Left renal cortex interstitium (tissue), 4 donors: Measurements from ENCODE around the gene ASGR2. TPM values are rescaled to one million over a fixed set of nuclear protein-coding genes. Genes with fewer than 3 reads are reported as not detected.

Experiments
- DNase-seq, 4 donors: peaks; one replicate each; pipeline ENCODE4 v3.0.0-alpha.2; 2013; ENCODE audit warnings: low read depth in 4 of 4, low spot score in 2 of 4, missing footprints in 1 of 4
- polyA plus RNA-seq, 4 donors: library from polyadenylated mRNA; unstranded; fragments of 120-200 nt; gene quantifications; one replicate each; pipeline ENCODE4 v1.2.1, GENCODE V29; 2013; ENCODE audit not compliant: insufficient read length in 4 of 4

The ASGR2 gene
- polyA plus RNA-seq, 4 donors = 1.1 to 3.2 (median 1.7) TPM

DNA sequence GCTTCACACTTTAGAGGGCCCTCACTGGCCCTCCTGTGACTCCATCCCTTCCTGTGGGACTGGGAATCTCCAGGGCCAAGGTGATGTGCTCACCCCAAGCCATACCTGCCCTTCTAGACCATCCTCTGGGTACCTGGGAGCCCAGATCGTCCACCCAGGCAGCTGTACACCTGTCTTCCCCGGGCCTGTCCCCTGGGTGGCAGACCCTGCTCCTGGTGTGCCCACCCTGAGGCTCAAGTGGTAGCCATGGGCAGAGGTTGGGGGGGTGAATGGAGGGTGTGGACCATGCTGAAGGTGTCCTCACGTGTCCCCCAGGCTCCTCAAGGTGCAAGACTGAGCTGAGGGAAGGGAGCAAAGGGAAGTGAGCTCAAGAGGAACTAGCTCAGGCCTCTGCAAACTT is 43.9 kb downstream of the ASGR2 start:
- no peak for DNase-seq

GRCh38 chr17:7068268-7068667 is 46.4 kb downstream of the ASGR2 start:
- DNase-seq = no peak

GRCh38 chr17:7067198-7067597 is 47.4 kb downstream of the ASGR2 start:
- no peak for DNase-seq

GRCh38 chr17:7064261-7064660 is 50.4 kb downstream of the ASGR2 start:
- no peak for DNase-seq

GRCh38 chr17:7063518-7064094 is 51.0 kb downstream of the ASGR2 start:
- no peak for DNase-seq

GRCh38 chr17:7060165-7060891 is 54.3 kb downstream of the ASGR2 start:
- DNase-seq = no peak

DNA sequence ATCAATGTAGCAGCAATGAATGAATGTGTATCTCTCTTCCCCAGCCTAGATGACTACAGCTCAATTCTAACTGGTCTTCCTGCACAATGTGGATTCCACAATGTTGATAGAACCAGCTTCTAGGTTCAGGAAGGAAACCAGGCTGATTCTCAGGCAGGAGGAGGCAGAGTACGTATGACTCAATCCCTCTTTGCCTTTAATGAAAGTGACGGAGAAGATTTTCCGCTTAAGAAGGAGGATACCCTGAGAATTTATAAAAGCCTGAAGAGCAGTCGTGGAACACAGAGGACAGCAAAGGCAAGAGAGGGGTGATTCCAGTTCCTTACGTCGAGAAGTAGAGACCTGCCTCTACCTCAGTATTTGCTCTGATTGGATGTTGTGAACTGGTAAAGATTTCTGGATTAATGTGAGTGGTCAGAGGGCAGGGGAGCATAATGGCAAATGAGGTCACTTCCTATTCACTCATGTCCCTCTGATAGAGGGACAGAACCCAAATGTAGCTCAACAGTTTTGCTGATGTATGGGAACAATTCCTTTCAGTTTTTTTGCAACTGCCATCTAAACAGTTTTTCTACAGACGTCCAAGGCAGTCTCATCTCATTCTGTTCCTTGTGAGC is 55.7 kb downstream of the ASGR2 start:
- DNase-seq = no peak

DNA sequence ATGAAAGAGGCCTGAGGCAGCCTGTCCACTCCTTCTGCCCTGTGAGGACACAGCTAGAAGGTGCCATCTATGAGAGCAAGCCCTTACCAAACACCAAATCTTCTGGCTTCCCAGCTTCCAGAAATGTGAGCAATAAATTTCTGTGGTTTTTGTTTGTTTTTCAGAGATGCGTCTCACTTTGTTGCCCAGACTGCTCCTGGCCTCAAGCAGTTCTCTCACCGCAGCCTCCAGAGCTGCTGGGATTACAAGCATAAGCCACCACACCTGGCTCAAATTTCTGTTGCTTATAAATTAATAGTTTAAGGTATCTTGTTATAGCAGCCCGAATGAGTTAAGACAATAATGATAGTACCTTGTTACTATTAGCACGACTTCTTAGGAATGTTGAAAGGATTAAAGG is 58.2 kb downstream of the ASGR2 start:
- no peak for DNase-seq

Other genes with a start within 250 kb of the ASGR2 start
- gene ALOX12, start 118.8 kb downstream of the ASGR2 start, polyA plus RNA-seq = 1 to 10 TPM; 1.5 to 3.8 (median 2.7) TPM
- 100 to 1,000 TPM; 160 to 224 (median 185) TPM for gene RNASEK, start 102.2 kb downstream of the ASGR2 start, polyA plus RNA-seq
- gene BCL6B, start 91.8 kb downstream of the ASGR2 start, polyA plus RNA-seq = 10 to 100 TPM; 21.3 to 27.0 (median 24.7) TPM
- 1 to 10 TPM; 2.9 to 4.8 (median 3.5) TPM for gene SLC16A13, start 78.8 kb downstream of the ASGR2 start, polyA plus RNA-seq
- under 1 TPM; 0.31 to 0.71 (median 0.49) TPM for gene SLC16A11, start 70.7 kb downstream of the ASGR2 start, polyA plus RNA-seq
- gene CLEC10A, start 34.6 kb downstream of the ASGR2 start, polyA plus RNA-seq = 1 to 10 TPM; 1.1 to 2.3 (median 1.3) TPM
- 10 to 100 TPM in 1 of 4 donors, 1 to 10 TPM in 3; 6.3 to 10.1 (median 8.3) TPM for gene ASGR1, start 64.5 kb upstream of the ASGR2 start, polyA plus RNA-seq
- gene DLG4, start 105.0 kb upstream of the ASGR2 start, polyA plus RNA-seq = 10 to 100 TPM; 21.1 to 53.3 (median 39.1) TPM
- 100 to 1,000 TPM; 409 to 581 (median 511) TPM for gene ACADVL, start 105.1 kb upstream of the ASGR2 start, polyA plus RNA-seq
- 10 to 100 TPM; 47.7 to 78.0 (median 62.9) TPM for gene DVL2, start 119.7 kb upstream of the ASGR2 start, polyA plus RNA-seq
- 10 to 100 TPM; 51.8 to 74.3 (median 60.9) TPM for gene PHF23, start 124.6 kb upstream of the ASGR2 start, polyA plus RNA-seq
- gene GABARAP, start 127.6 kb upstream of the ASGR2 start, polyA plus RNA-seq = 100 to 1,000 TPM; 396 to 619 (median 451) TPM
- gene CTDNEP1, start 136.9 kb upstream of the ASGR2 start, polyA plus RNA-seq = 100 to 1,000 TPM; 136 to 149 (median 141) TPM
- 10 to 100 TPM; 43.7 to 61.9 (median 50.9) TPM for gene ELP5, start 137.4 kb upstream of the ASGR2 start, polyA plus RNA-seq
- 10 to 100 TPM; 47.1 to 59.9 (median 55.1) TPM for gene CLDN7, start 147.7 kb upstream of the ASGR2 start, polyA plus RNA-seq
- gene SLC2A4, start 166.9 kb upstream of the ASGR2 start, polyA plus RNA-seq = 1 to 10 TPM; 2.2 to 2.8 (median 2.5) TPM
- gene YBX2, start 179.8 kb upstream of the ASGR2 start, polyA plus RNA-seq = 1 to 10 TPM; 2.5 to 5.3 (median 3.1) TPM
- 100 to 1,000 TPM; 286 to 397 (median 312) TPM for gene EIF5A, start 192.8 kb upstream of the ASGR2 start, polyA plus RNA-seq
- gene GPS2, start 200.5 kb upstream of the ASGR2 start, polyA plus RNA-seq = 100 to 1,000 TPM in 1 of 4 donors, 10 to 100 TPM in 3; 88.7 to 115 (median 95.8) TPM
- 10 to 100 TPM; 25.4 to 39.7 (median 31.4) TPM for gene NEURL4, start 214.5 kb upstream of the ASGR2 start, polyA plus RNA-seq
- gene ACAP1, start 221.7 kb upstream of the ASGR2 start, polyA plus RNA-seq = 10 to 100 TPM in 2 of 4 donors, 1 to 10 TPM in 2; 7.3 to 10.9 (median 10.0) TPM
- 10 to 100 TPM; 11.2 to 13.9 (median 12.5) TPM for gene KCTD11, start 237.3 kb upstream of the ASGR2 start, polyA plus RNA-seq
- not detected for gene TMEM95, start 240.3 kb upstream of the ASGR2 start, polyA plus RNA-seq